ENCODE results near the gene NUP205.

NUP205 gene

DNA sequence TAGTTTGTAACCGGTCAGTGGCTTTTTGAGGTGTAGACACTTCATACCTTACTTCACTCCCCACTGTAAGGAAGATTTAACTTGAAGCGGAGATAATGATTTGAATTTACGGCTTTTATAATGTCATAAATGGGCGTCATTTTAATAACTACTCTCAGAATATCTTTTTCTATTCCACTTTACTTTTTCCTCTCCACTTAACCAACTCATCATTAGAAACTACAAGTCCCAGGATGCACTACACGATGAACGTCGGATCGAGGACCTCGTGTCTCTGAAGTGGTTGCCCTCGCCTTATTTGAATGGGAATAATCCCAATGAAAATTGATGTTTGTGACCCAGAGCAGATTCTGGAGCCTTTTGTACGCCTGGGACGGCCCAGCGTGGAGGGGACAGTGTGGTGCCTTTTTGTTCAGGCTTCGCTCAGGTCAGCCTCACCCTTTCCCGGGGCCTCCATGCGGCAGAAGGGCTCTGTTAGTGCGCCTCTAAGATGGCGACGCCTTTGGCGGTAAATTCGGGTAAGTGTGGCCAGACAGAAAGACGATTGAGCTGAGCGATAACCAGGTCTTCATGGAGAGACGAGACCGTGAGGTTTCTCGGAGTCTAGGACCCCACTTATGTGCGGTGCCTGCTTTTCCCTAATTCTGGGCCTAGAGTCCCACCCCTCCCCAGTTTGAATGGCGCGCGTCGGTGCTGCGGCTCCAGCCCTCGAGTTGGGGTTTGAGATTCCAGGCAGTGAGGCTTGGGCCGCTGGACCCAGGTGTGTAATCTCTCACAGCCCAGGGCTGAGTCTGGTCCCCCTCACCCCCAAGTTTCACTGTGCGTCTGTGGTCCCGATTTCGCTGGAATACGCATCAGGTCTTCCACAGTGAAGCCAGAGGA, at the start of gene NUP205:
Gene NUP205 (plus strand): TSS at position 463 of the 882 bp plus-strand sequence. CDS start 28 bp downstream, at position 491.
- DNase-seq = peak; percentile 74 to 81

DNA sequence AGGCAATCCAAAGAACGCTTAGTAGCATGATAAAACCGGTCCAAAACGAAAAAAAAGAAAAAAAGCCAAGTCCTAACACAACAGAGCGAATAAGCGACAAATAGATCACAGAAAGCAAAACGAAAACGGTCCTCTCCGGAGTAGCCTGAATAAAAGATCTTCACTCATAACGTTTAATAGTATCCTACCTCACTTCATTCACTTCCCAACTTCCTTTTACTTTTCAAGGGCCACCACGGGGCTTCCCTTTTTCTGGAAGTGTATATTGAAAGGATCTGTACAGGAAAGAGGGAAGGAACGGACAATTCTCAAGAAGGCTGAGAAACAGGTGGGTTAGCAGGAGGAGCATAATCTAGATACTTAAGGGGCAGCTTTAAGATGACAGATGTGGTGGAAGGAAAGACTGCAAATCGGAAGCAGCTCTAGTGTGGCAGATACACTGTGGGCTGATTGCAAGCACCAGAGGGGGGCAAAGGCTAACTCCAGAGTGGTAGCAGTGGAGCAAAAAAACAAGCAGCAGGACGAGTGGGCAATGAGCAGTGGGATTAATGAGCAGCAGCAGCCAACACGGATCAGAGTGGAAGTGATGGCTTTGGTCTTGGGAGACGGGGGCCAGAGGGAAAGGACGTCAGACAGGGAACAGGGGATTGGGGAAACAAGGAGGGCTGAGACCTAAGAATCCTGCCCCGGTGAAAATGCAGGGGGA, 48.7 kb upstream of the NUP205 start:
- peak; percentile 12 to 28 for DNase-seq

DNA sequence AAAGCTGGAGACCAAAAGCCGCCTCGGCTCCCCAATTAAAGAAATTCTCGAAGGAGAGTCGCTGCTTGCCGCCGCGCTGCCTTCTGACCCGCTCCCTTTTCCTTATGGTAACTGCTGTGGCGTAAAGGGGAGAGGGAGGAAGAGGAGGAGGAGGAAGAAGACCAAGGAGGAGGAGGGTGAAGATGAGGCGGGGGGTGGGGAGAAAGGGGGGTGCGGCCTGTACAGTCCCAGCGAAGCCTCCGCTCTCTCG, 48.2 kb upstream of the NUP205 start:
- no peak for DNase-seq

DNA sequence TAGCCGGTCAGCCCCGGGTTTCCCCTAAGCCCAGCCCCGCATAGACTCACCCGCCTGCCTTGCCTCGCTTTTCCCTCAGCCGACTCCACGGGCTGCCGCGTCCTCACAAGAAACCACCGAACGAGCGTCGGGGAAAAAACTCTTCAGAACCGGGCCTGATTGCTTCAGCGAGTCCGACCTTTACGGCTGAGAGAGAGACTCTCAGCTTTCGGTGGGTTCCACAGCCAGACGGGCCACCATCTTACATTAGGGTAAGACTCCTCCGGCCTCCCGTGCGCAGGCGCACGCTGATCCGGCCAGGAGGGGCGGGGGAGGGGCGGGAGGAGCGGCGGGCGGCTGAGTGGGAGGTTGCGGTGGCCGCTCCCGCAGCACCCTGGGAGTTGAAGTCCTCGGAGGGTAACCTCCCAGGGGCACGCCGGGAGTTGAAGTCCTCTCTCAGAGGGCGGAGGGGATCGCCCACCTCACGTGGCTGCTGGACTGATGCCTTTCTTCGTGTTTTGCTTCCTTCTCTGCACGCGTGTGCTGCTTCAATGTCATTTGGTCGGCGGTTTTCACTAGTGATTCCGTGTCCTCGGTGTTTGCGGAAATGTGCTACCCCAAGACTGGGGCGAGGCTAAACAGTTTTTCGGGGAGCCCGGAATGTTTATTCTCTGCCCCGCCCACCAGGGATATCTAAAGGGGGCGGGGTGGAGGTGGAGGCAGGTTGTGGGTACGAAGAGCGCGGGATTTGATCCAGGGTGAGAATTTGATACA, 47.7 kb upstream of the NUP205 start, which contains the start of gene CNOT4:
Gene CNOT4 (minus strand): TSS at position 264 of the 753 bp plus-strand sequence. CDS start 71,771 bp downstream, outside the sequence.
- peak; percentile 95 for DNase-seq

GRCh38 chr7:135510592-135511183, 47.0 kb upstream of the NUP205 start:
- peak in 1 of 2 experiments; percentile 9 for DNase-seq

DNA sequence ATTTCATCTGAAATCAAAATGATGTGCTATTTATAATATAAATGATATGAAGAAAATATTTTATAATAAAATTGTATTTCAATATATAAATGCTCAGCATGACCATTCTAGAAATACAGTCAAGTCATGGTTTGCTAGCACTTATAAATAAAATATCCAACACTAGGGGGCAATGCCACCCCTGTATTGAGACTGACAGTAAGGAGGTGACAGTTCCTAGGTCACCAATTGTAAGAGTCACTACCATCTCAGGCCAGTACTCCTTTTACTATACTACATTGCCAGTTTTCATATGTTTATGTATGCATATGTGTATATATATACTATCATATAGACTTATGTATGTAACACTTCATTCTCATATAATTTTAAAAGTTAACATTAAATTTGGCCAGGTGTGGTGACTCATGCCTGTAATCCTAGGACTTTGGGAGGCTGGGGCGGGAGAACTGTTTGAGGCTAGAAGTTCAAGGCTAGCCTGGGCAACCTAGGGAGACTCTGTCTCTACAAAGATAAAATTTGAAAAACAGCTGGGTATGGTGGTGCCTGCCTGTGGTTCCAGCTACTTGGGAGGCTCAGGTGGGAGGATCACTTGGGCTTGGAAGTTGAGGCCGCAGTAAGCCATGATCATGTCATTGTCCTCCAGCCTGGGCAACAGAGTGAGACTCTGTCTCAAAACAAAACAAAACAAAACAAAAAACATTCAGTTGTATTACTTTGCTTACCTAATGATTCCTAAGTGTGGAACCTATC, 45.4 kb upstream of the NUP205 start:
- DNase-seq = peak in 1 of 2 experiments; percentile 14

GRCh38 chr7:135514856-135515255, 42.9 kb upstream of the NUP205 start:
- no peak for DNase-seq

- no peak for DNase-seq
These were observed 40.7 kb upstream of the NUP205 start for GRCh38 chr7:135517060-135517459.

DNA sequence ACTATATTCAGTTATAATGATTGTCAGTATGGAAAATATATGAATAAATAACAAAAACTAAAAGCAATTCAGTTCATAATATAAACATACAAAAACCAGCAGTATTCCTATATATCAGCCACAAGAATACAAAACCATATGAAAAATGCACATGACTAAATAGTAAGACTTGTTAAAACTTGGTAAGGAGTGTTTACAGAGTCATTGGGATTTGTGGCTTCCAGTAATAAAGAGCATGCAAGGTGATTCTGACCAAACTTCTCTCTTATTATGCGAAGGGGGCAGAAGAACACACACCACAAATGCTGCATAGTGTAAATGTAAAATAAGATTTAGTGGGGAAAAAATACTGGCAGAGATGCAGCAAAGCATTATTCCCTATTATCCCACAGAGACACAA, 39.0 kb upstream of the NUP205 start:
- no peak for DNase-seq

DNA sequence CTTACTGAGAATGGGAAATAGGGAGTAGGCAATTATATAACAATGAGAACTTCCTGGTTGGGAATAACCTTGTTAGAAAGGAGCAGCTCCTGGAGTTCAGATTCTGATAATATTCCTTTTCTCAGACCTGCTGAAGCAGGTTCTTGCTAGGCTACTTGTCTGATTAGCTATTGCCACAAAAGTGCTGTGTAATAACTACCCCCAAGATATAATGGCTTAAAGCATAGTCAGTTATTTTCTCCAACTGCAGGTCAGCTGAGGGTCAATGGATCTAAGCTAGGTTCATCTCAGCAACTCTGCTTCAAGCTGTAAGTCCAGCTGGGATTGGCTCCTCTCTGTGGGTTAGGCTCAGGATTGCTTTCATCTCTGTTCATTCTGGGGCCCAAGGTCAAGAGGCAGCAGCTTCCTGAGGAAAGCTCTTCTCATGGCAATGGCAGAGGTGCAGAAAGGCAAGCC, 38.5 kb upstream of the NUP205 start:
- no peak for DNase-seq

GRCh38 chr7:135519871-135520270, 37.8 kb upstream of the NUP205 start:
- DNase-seq = no peak

DNA sequence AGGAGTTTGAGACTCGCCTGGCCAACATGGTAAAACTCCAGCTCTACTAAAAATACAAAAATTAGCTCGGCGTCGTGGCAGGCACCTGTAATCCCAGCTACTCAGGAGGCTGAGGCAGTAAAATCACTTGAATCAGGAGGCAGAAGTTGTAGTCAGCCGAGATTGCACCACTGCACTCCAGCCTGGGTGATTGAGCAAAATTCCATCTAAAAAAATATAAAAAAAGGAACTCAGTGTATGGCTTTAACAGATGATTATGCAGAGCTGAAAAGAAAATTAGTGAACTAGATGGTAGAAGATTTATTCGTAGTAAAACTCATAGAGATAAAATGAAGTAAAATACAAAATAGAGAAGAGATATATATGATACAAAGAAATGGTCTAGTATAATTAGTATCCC, 35.2 kb upstream of the NUP205 start:
- DNase-seq = no peak

DNA sequence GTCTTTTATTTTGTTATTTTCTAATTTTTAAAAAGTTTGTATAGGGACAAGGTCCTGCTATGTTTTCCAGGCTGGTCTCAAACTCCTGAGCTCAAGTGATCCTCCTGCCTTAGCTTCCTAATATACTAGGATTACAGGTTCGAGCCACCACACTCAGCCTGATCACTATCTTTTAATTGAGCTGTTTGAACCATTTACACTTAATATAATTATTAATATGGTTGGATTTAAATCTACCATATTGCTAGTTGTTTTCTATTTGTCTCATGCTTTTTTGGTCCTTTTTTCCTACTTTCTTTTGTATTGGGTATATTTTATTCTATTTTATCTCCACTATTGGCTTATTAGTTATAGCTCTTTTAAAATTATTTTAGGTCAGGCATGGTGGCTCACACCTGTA, 34.6 kb upstream of the NUP205 start:
- DNase-seq = no peak

GRCh38 chr7:135525426-135525825, 32.3 kb upstream of the NUP205 start:
- DNase-seq = no peak

GRCh38 chr7:135527025-135527424, 30.7 kb upstream of the NUP205 start:
- DNase-seq = no peak

DNA sequence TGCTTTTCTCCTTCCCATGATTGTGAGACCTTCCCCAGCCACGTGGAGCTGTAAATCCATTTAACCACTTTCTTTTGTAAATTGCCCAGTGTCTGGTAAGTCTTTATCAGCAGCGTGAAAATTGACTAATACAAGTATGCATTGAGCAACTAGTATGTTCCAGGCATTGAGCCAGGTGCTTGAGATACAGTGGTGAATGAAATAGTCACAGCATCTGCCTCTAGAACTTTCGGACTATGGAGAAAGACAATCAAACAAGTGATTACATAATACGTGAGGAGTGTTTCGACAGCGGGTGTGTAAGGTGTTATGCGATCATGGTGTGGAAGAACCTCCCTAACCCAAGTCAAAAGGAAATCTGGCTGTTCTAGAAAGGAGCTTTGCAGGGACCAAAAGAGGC, 21.6 kb upstream of the NUP205 start:
- no peak for DNase-seq

DNA sequence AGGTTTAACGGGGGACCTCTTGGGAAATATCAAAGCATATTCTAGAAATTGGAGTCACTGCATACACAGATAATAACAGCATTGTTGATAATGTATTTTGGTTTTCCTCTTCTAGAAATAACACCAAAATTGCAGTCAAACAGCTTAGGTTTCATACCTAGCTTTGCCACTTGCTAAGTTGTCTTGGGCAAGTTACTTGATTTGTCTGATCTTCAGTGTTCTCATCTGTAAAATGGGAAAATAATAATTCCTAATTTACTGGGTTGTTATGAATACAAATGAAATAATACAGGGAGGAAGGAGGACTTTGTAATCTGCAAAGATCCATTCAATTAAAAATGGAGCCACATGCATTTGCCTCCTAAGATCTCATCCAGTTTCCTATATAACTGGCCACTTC, 20.3 kb upstream of the NUP205 start:
- no peak for DNase-seq

GRCh38 chr7:135537905-135538304, 19.8 kb upstream of the NUP205 start:
- no peak for DNase-seq

DNA sequence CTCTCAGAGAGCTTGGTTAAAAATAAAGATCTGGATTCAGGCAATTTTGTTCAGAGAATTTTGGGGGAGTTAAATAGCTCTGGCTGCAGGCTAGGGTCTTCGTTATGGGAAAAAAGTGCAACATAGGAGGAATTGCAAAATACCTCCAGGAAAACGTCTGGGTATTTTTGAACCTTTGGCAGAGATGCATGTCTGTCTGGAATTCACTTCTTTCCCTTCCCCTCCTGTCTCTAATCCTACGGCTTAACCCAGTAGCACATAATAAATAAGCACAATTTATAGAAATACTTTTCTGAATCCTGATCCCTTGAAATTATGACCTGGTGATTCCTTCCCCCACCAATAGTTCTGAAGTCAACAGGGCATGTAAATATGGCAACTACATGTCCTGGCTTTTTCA, 19.3 kb upstream of the NUP205 start:
- no peak for DNase-seq

DNA sequence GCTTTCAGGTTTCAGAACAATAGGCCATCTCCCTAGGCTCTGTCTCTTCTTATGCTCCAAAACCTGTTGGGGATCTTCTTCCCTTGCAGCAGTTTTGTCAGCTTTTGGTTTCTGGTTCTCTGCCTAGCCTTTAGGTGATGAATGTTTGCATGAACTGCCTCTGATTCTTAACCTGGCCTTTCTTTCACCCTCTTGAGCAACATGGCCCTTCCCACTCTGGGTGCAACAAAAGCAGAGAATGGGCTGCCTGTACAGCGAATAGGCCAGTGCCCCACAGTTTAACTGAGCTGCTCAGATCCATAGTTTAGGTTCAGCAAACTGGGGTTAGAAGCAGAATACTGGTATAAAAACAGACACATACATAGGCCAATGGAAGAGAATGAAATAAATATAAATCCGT, 18.1 kb upstream of the NUP205 start:
- no peak for DNase-seq

DNA sequence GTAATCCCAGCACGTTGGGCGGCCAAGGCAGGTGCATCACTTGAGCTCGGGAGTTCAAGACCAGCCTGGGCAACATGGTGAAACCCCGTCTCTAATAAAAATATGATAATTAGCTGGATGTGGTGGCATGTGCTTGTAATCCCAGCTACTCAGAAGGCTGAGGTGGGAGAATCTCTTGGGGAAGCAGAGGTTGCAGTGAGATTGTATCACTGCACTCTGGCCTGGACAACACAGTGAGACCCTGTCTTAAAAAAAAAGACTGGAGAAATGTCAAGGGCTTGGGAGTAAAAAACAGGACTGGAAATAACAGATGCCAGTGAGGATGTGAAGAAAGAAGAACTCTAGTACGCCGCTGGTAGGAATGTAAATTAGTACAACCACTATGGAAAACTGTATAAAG, 16.7 kb upstream of the NUP205 start:
- DNase-seq = no peak

GRCh38 chr7:135550196-135550595, 7.5 kb upstream of the NUP205 start:
- no peak for DNase-seq
